ENCODE results near the gene PIR. TPM values are rescaled to one million over a fixed set of nuclear protein-coding genes. Genes with fewer than 3 reads are reported as not detected.

PIR gene
- total RNA-seq, 3 donors from 2014 or later (not counting 1 experiment from before 2014, with no cell fraction given), result 0.57 TPM; not detected in 2

- no peaks in the 10 kb centered on the region for H3K27me3 ChIP-seq (ENCODE audit: control insufficient read depth, insufficient read depth, low read length)
- H3K27me3 Mint-ChIP-seq (ENCODE audit: low read depth in 2 of 2), result peaks cover 4 to 34% of the 10 kb centered on the region in 2 donors
- H3K9me3 Mint-ChIP-seq, result no peaks in the 10 kb centered on the region
- 60% methylated on average over 1 of the region's 5 CpGs for WGBS (ENCODE audit: insufficient coverage)
- no peak overlapping the region for H3K27ac Mint-ChIP-seq
- no peaks in the 10 kb centered on the region for H3K4me1 ChIP-seq (ENCODE audit: control insufficient read depth, insufficient read depth, low read length)
- H3K4me3 Mint-ChIP-seq, result no peak overlapping the region
- no peaks in the 10 kb centered on the region for H3K36me3 Mint-ChIP-seq
- H3K9me3 ChIP-seq (ENCODE audit: control insufficient read depth, insufficient read depth, low read length), result no peaks in the 10 kb centered on the region
- no peak for ATAC-seq
- no peak overlapping the region for H3K4me3 ChIP-seq (ENCODE audit: low read length)
- no peaks in the 10 kb centered on the region for H3K36me3 ChIP-seq (ENCODE audit: control insufficient read depth, insufficient read depth, low read length)
- no peak for TF ChIP-seq CTCF (IDR thresholded peaks at IDR 0.05)
- no peak for DNase-seq
- H3K4me1 Mint-ChIP-seq, result no peaks in the 10 kb centered on the region
- H3K27ac ChIP-seq (ENCODE audit: low read length), result no peak overlapping the region
- intact Hi-C loops (cut with micrococcal nuclease), result no loop called here
Measured at GRCh38 chrX:15448010-15448639, 45.0 kb downstream of the PIR start.

GRCh38 chrX:15441464-15441863 lies 51.7 kb downstream of the PIR start:
- intact Hi-C loops (cut with micrococcal nuclease), result no loop called here
- H3K36me3 Mint-ChIP-seq, result no peaks in the 10 kb centered on the region
- no peaks in the 10 kb centered on the region for H3K36me3 ChIP-seq (ENCODE audit: control insufficient read depth, insufficient read depth, low read length)

GRCh38 chrX:15438332-15438731 lies 54.8 kb downstream of the PIR start:
- H3K4me3 Mint-ChIP-seq, result no peak overlapping the region
- no peak for TF ChIP-seq CTCF (IDR thresholded peaks at IDR 0.05)
- no peak for ATAC-seq
- H3K27me3 Mint-ChIP-seq (ENCODE audit: low read depth in 2 of 2), result peaks cover 5 to 36% of the 10 kb centered on the region in 2 donors
- no peak overlapping the region for H3K27ac ChIP-seq (ENCODE audit: low read length)
- no peaks in the 10 kb centered on the region for H3K9me3 ChIP-seq (ENCODE audit: control insufficient read depth, insufficient read depth, low read length)
- DNase-seq, result no peak
- H3K27ac Mint-ChIP-seq, result no peak overlapping the region
- no peaks in the 10 kb centered on the region for H3K4me1 ChIP-seq (ENCODE audit: control insufficient read depth, insufficient read depth, low read length)
- no peaks in the 10 kb centered on the region for H3K36me3 Mint-ChIP-seq
- 88% methylated on average over 3 of the region's 3 CpGs for WGBS (ENCODE audit: insufficient coverage)
- intact Hi-C loops (cut with micrococcal nuclease), result no loop called here
- peaks cover 0 to under 1% of the 10 kb centered on the region in 2 donors for H3K9me3 Mint-ChIP-seq
- no peak overlapping the region for H3K4me3 ChIP-seq (ENCODE audit: low read length)
- H3K4me1 Mint-ChIP-seq, result no peaks in the 10 kb centered on the region
- H3K36me3 ChIP-seq (ENCODE audit: control insufficient read depth, insufficient read depth, low read length), result no peaks in the 10 kb centered on the region
- no peaks in the 10 kb centered on the region for H3K27me3 ChIP-seq (ENCODE audit: control insufficient read depth, insufficient read depth, low read length)

More at GRCh38 chrX:15441464-15441863, 51.7 kb downstream of the PIR start:
- Mint-ChIP-seq H3K27ac (no peak overlapping the region), H3K4me1 (no peaks in the 10 kb centered on the region), H3K4me3 (no peak overlapping the region), H3K27me3 (ENCODE audit: low read depth in 2 of 2) (peaks cover 3 to 30% of the 10 kb centered on the region in 2 donors), H3K9me3 (no peaks in the 10 kb centered on the region)
- Histone ChIP-seq H3K9me3 (ENCODE audit: control insufficient read depth, insufficient read depth, low read length) (no peaks in the 10 kb centered on the region), H3K4me1 (ENCODE audit: control insufficient read depth, insufficient read depth, low read length) (no peaks in the 10 kb centered on the region), H3K4me3 (ENCODE audit: low read length) (no peak overlapping the region), H3K27ac (ENCODE audit: low read length) (no peak overlapping the region), H3K27me3 (ENCODE audit: control insufficient read depth, insufficient read depth, low read length) (no peaks in the 10 kb centered on the region)
- WGBS (ENCODE audit: insufficient coverage), result 70% methylated on average over 2 of the region's 5 CpGs
- no peak for DNase-seq
- no peak for TF ChIP-seq CTCF (IDR thresholded peaks at IDR 0.05)
- ATAC-seq, result no peak

GRCh38 chrX:15437724-15438123 lies 55.4 kb downstream of the PIR start:
- H3K27ac ChIP-seq (ENCODE audit: low read length), result no peak overlapping the region
- no peak for ATAC-seq
- intact Hi-C loops (cut with micrococcal nuclease), result no loop called here
- WGBS (ENCODE audit: insufficient coverage), result 100% methylated on average over 1 of the region's 1 CpG
- H3K27me3 ChIP-seq (ENCODE audit: control insufficient read depth, insufficient read depth, low read length), result no peaks in the 10 kb centered on the region
- H3K9me3 ChIP-seq (ENCODE audit: control insufficient read depth, insufficient read depth, low read length), result no peaks in the 10 kb centered on the region
- peaks cover 0 to 3% of the 10 kb centered on the region in 2 donors for H3K9me3 Mint-ChIP-seq
- no peak for DNase-seq
- no peaks in the 10 kb centered on the region for H3K4me1 Mint-ChIP-seq
- no peak overlapping the region for H3K4me3 ChIP-seq (ENCODE audit: low read length)
- H3K4me3 Mint-ChIP-seq, result no peak overlapping the region
- peaks cover 9 to 41% of the 10 kb centered on the region in 2 donors for H3K27me3 Mint-ChIP-seq (ENCODE audit: low read depth in 2 of 2)
- no peaks in the 10 kb centered on the region for H3K36me3 ChIP-seq (ENCODE audit: control insufficient read depth, insufficient read depth, low read length)
- H3K4me1 ChIP-seq (ENCODE audit: control insufficient read depth, insufficient read depth, low read length), result no peaks in the 10 kb centered on the region
- no peak overlapping the region for H3K27ac Mint-ChIP-seq
- TF ChIP-seq CTCF (IDR thresholded peaks at IDR 0.05), result no peak
- no peaks in the 10 kb centered on the region for H3K36me3 Mint-ChIP-seq

Data from natural killer cell (primary cell).